ENCODE results near the gene CFAP69.

GRCh38 chr7:90320801-90321494 is 76.0 kb downstream of the CFAP69 start, which contains the start of gene FAM237B:
- TF ChIP-seq CTCF (conservative IDR thresholded peaks at IDR 0.05; ENCODE audit: low read depth in 2 of 2): no peak
- no peak for TF ChIP-seq REST (IDR thresholded peaks at IDR 0.05; ENCODE audit: unreplicated experiment)
- no peak for TF ChIP-seq ZNF331 (CRISPR knock-in tag; IDR thresholded peaks at IDR 0.05; ENCODE audit: low read depth)
- TF ChIP-seq POLR2AphosphoS5 (IDR thresholded peaks at IDR 0.05; ENCODE audit: low read depth): no peak
- TF ChIP-seq EZH2phosphoT487 (IDR thresholded peaks at IDR 0.05; ENCODE audit: unreplicated experiment): no peak
- TF ChIP-seq STAT1 (IDR thresholded peaks at IDR 0.05; ENCODE audit: unreplicated experiment): no peak
- TF ChIP-seq ZNF114 (CRISPR knock-in tag; IDR thresholded peaks at IDR 0.05): no peak
- TF ChIP-seq JUNB (IDR thresholded peaks at IDR 0.05; ENCODE audit: unreplicated experiment): no peak
- TF ChIP-seq CREB1 (CRISPR knock-in tag; IDR thresholded peaks at IDR 0.05; ENCODE audit: low read depth): no peak
- peak; percentile 71 for TF ChIP-seq EZH2 (IDR thresholded peaks at IDR 0.05; ENCODE audit: low read depth, unreplicated experiment)
- TF ChIP-seq ETS1 (IDR thresholded peaks at IDR 0.05): no peak
- TF ChIP-seq NANOG (IDR thresholded peaks at IDR 0.05; ENCODE audit: borderline replicate concordance): no peak

All from GM23338 (cell line).